ENCODE measurements around the gene CTSD.
"Not testable (repeated sequence)": the region's sequence is repeated elsewhere in the genome, so short reads cannot be mapped to it uniquely, and the experiment has no call there.

Gene CTSD

DNA sequence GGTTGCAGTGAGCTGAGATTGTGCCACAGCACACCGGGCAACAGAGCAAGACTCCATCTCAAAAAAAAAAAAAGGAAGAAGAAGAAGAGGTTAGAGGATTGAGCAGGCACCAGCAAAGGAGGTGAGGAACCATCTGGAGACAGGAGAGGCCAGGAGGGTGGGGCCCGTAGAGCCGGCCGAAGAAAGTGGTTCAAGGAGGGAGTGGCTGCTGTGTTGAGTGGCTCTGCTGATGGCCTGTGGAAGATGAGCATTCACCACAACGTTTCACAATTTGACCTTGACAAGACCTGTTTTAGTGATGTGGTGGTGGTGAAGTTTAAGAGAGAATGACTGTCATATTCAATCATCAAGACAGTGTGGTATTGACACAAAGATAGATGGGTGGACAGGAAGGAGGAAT lies 6.8 kb upstream of the CTSD start:
- FAIRE-seq (peak; percentile 9), DNase-seq (ENCODE audit: insufficient read length, low spot score) (no peak)

DNA sequence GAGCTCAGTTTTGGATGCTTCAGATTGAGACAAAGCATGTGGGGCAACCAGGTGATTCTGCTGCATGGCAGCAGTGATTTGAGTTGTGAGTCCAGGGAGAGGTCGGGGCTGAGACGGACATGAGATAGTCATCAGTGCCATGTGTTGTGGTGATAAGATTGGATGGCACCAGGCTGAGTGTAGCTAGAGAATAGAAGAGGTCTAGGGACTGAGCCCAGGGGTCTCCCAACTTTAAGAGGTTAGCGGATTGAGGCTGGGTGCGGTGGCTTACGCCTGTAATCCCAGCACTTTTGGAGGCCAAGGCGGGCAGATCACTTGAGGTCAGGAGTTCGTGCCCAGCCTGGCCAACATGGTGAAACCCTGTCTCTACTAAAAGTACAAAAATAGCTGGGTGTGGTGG lies 6.3 kb upstream of the CTSD start:
- DNase-seq (ENCODE audit: insufficient read length, low spot score) (no peak), FAIRE-seq (no peak)

DNA sequence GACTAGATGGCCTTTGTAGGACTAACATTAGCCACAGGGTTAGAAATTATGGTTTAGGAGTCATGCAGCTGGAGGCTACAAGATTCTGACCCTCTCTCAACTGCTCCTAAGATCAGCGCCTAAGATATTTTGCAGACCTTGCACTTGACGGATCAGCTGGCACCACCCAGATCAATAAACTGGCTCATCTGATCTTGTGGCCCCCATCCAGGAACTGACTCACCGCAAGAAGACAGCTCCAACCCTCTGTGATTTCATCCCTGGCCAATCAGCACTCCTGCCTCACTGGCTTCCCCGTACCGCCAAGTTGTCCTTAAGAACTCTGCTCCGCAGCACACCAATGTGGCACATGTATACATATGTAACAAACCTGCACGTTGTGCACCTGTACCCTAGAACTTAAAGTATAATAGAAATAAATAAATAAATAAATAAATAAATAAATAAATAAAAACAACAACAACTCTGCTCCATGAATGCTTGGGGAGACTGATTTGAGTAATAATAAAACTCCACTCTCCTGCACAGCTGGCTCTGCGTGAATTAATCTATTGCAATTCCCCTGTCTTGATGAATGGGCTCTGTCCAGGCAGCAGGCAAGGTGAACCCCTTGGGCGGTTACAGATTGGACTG lies 5.7 kb upstream of the CTSD start:
- not testable (repeated sequence) for DNase-seq (ENCODE audit: insufficient read length, low spot score); FAIRE-seq

DNA sequence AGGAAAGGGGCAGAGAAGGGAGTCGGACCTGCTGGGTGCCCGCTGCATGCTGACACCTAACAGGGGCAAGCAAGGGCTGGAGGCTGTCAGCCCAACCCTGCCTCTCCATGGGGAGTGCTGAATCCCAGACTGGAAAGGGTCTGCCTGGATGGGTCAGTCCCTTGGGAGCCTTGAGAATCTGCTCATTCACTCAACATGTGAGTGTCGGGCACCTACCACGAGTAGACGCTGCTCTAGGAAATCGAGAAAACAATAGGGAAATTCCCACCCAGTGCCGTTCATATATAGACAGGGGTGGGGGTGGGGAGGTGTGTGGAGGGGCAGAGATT lies 4.4 kb upstream of the CTSD start:
- DNase-seq (ENCODE audit: insufficient read length, low spot score) (no peak), FAIRE-seq (no peak)

- DNase-seq (ENCODE audit: insufficient read length, low spot score) = no peak
Measured at GRCh38 chr11:1767399-1768140, 3.8 kb upstream of the CTSD start.

DNA sequence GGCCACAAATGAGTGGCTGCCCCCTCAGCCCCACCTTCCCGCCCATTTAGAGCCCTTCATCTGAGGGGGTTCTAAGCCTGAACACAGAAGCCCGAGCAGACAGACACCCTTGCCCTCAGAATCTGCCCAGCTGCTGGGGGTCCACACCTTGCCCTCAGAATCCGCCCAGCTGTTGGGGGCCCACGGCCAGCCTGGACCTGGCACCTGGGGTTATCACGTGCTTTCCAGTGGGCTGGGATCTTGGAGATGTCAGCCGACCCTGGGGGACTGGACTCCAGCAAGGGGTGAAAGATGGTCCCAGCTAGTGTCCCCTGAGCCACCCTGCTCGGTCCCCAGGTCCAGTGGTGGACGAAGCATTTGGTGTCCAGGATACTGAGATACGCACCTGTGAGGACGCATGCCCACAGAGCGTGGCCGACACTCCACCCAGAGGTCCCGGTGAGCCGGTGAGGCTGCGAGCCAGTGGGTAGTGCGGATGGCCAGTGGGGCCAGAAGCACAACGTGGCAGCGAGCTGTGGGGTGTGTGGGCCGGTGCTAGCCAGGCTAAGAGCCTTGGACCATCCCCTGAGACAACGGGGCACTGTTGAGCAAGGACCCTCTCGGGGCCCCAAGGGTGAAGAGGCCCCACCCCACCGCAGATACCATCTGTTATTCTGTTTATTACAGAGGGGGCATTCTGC lies 3.1 kb upstream of the CTSD start:
- FAIRE-seq (no peak), DNase-seq (ENCODE audit: insufficient read length, low spot score) (no peak)

More at GRCh38 chr11:1767399-1768140, 3.8 kb upstream of the CTSD start:
- no peak for FAIRE-seq

DNA sequence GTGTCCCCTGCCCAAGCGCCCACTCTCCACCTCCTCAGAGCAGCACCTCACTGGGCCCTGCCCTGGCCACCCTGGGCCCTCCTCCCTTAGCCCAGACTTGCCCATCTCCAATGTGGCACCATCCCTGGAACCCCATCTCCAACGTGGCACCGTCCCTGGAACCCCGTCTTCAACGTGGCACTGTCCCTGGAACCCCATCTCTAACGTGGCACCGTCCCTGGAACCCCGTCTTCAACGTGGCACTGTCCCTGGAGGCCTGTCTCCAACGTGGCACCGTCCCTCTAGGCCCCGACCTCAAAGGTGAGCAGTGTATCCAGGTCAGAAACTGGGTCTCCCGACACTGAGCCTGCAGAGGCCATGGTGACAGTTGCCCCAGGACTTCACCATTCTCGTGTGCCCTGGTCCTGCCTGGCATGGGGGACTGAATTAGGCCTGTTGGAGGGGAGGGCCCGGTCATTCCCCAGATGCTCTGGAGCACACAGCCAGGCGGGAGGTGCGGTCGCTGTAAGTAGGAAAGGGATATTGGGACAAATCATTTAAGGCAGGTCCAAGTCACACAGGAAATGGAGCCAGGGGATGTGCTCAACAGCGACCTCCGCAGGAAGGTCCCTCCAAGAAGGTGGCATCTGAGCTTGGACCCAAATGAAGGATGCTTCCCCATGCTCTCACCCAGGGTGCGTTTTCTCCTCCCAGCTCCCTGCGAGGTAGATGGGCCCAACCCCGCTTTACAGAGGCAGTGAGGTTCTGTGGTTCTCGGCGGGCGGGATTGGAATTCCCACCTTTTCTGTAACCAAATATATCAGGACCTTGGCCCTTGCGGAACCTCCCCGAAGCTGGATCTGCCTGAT lies 2.4 kb upstream of the CTSD start:
- no peak for FAIRE-seq

GRCh38 chr11:1763336-1763795 lies 361 bp downstream of the CTSD start:
- DNase-seq (ENCODE audit: insufficient read length, low spot score) = no peak
- FAIRE-seq = no peak

More for the DNA sequence above, 2.4 kb upstream of the CTSD start:
- DNase-seq (ENCODE audit: insufficient read length, low spot score) = no peak

DNA sequence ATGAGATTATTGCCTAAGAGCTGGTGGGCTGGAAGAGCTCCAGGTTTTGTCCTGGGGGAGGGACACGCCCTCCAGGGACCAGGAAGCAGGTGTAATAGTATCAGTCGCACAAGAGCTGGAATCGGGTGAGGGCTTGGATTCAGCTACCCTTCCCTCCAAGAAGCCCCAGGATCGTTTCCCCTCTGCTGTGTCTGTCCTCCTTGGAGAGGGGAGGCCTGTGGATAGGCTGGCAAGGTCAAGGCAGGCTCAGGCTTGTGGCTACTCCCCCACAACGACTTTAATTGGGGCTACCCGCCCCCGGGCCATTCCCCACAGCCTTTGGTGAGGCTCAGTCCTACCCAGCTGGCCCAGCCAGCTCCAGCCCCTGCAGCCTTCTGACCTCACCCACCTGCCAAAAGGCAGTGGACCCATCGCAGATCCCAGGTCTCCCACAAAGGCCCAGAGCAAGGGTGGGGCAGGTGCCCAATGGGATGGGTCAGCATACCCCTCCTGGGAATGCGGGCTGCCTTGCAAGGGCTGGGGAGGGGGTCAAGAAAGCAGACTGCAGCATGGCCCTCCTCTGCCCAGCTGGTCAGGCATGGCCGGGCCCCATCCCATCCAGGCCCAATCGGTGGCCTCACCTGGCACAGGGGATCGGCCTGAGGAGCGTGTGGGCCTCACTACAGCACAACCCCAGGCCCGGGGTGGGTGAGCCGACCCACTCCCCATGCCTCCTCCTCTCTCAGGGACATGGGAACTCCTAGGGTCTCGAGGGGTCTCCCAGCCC lies 1.0 kb downstream of the CTSD start:
- no peak for FAIRE-seq

DNA sequence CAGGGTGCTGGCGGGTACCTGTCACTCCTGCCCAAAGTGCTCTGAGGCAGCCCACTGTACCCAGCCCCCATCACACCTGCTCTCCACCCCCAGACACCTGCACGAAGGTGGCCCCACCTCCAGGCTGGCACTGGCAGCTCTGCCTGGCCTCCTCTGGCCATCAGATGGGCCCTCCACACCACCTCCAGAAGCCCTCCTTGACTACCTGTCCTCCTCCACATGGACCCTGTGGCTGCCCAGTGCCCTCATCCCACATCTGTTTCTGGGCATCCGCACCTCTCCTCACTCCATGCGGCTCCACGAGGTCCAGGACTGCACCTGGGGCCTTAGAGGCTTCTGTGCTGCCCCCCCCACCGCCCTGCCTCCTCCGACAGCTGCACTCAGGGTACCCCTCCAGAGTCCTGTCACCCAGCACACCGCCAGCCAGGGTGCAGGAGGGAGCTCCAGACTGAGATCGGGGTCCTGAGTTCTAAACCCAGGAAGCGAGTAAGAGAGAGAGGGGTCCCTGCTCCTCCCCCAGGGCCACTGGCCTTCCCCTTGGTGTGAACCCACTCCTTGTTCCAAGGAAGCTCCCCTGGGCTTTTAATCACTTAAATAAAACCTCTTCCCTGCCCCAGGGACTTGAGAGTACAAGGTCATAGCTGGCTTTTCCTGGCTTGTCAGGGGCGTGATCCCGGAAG lies 1.7 kb downstream of the CTSD start:
- FAIRE-seq = no peak
- no peak for DNase-seq (ENCODE audit: insufficient read length, low spot score)

More for the DNA sequence above, 1.0 kb downstream of the CTSD start:
- no peak for DNase-seq (ENCODE audit: insufficient read length, low spot score)

GRCh38 chr11:1761110-1761856 lies 2.4 kb downstream of the CTSD start:
- no peak for FAIRE-seq
- DNase-seq (ENCODE audit: insufficient read length, low spot score) = no peak

- FAIRE-seq (no peak), DNase-seq (ENCODE audit: insufficient read length, low spot score) (no peak)
Measured at GRCh38 chr11:1760351-1761109, 3.2 kb downstream of the CTSD start.

GRCh38 chr11:1759851-1760220 lies 3.9 kb downstream of the CTSD start:
- no peak for DNase-seq (ENCODE audit: insufficient read length, low spot score)
- FAIRE-seq = no peak

- no peak for DNase-seq (ENCODE audit: insufficient read length, low spot score)
- no peak for FAIRE-seq
Measured at GRCh38 chr11:1759151-1759850, 4.4 kb downstream of the CTSD start.

GRCh38 chr11:1758611-1759150 lies 5.0 kb downstream of the CTSD start:
- DNase-seq (ENCODE audit: insufficient read length, low spot score) = no peak
- FAIRE-seq = no peak

DNA sequence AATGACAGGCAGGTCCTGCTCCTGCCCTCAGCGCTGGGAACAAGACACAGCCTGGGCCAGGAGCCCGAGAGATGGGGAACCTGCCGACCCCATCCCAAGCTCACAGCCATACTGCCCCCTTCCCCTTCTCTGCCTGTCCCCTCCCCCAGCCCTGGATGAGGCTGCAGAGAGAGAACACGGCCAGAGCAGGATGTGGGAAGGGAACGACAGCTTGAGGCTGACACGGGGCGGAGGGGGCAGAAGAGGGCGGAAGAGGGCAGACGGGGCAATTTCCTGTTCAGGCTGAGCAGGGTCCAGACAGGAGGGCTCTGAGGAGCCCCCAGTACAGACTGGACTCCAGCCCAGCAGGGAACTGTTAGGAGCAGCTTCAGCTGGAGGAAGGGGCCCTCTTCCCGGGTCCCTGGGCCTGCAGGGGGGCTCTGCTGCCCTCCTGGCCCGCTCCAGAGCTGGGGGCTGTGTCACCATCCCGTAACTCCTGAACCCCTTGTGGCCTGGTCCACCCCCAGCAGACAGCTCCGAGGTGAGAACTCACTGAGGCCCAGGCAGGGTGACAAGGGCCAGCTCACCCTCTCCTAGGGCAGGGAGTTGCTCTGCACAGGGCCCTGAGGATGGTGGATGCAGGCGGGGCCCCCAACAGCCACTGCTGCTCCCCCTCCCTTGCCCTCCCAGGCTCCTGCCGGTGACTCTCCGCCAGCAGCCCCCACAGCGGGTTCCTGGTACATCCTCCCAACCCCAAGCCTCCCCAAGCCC lies 5.7 kb downstream of the CTSD start:
- DNase-seq (ENCODE audit: insufficient read length, low spot score) (no peak), FAIRE-seq (no peak)

All from HTR-8/SVneo (cell line).